HS-27A (cell line): Measurements from ENCODE around the gene ROR2.

Source experiments
- DNase-seq: peaks from one replicate; pipeline ENCODE4 v3.0.0-alpha.2; 2012; ENCODE audit warnings: low read depth, missing footprints

The ROR2 gene

DNA sequence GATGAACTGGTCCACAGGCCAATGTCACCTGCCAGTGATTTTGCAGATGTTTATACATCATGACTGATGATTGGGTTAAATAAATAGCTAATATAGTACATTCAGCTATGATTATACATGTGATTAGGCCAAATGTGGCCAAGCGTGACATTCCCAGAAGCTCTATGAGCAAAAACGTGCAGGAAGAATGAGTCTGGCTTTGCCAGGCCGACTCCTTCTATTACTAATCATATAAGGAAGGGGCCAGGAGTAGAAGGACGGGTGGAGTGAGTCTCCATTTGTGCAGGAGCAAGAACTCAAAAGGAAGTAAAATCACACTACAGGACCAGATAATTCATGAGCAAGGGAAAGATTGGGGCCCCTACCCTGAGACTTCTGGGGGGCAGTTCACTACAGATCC, 178.2 kb downstream of the ROR2 start:
- DNase-seq, result no peak

DNA sequence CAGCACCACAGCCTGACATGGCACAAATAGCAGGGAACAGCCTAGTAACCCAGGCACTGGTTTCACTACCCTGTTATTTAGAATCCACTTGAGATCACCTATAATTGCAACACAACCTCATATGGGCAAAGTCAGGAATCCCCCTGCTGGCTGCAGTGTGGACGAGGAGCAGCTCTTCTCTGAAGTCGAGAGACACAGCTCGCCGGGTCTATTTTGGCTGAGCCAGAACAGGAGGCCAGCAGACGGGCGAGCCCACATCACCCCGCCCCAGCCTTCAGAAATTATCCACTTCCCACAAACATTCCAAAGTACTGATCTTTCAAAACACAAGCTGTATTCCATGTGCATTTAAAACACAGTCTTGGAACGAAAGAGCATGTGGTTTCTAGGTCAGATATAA, 179.0 kb downstream of the ROR2 start:
- DNase-seq, result peak; percentile 61

DNA sequence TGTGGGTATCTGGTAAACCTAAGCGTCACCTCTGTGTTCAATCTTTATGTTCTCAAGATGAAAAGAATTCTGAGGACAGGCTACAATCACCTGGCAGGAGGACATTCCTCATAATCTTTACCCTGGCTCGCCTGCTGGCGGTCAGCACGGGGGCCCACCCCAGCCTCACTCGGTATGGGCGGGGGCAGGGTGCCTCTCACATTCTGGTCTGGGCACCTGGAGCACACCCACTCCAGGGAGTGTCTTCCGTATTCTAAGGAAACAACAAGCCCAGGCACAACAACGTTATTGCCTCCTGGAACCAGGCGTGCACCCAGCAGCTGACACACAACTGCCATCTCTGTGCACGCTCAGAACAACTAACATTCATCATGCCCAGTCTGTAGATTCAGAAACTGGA, 179.8 kb downstream of the ROR2 start:
- no peak for DNase-seq

DNA sequence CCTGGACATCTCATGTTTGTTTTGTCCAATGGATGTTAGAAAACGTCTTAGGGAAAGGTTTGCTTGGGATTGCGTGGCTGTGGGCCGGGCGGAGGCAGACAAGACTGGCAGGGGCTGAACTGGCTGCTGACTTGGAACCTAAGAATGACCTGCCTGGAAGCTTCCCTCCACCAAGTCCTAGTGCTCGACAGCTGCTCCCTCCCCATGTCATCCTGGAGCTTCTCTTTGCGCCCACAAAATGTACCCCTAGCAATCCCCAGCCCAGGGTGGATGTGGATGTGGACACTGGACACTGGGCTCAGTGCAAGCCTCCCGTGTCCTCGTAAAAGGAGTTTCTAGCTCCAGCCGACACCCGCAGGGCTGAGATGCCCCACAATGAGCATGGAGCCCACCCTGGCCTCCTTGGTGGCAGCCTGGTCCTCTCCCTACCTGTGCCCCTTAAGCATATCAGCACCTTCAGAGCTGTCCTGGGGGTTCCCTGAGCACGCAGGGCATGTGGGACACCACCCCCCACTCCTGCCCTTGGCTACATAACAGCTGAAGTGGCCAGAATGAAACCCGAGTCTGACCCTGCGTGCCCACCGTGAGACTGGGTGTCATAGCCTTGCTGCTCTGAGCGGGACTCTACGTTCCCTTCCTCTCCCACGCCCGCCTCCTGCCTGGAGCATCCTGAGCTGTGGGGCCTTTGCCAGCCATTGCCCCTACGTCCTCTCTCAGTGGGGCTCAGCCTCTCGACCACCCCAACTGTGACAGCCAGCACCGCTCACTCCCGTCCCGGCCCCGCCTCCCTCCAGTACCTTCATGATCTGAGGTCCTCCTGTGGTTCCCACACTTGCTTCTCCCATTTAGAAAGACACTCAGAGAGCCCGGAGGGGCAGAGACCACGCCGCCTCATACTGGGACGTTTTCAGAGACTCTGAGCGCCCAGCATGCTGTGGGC, 180.8 kb downstream of the ROR2 start:
- no peak for DNase-seq

DNA sequence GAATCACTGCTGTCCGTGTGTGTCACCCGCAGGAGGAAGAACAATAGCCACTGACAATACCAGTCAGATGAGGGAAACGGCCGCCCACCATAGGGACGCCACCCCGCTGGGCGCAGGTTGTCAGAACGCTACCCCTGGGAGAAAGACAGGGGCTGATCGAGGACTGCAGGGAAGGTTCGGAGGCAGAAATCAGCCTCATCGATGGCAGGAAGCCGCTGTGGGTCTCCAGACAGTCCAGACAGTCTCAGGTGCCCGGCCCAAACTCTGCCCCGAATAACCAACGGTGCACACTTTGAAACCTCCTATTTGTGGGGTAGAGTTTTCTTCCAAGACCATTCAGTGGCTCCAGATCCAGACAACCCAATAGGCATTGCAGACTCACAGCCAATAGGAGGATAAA, 181.5 kb downstream of the ROR2 start:
- DNase-seq, result no peak

DNA sequence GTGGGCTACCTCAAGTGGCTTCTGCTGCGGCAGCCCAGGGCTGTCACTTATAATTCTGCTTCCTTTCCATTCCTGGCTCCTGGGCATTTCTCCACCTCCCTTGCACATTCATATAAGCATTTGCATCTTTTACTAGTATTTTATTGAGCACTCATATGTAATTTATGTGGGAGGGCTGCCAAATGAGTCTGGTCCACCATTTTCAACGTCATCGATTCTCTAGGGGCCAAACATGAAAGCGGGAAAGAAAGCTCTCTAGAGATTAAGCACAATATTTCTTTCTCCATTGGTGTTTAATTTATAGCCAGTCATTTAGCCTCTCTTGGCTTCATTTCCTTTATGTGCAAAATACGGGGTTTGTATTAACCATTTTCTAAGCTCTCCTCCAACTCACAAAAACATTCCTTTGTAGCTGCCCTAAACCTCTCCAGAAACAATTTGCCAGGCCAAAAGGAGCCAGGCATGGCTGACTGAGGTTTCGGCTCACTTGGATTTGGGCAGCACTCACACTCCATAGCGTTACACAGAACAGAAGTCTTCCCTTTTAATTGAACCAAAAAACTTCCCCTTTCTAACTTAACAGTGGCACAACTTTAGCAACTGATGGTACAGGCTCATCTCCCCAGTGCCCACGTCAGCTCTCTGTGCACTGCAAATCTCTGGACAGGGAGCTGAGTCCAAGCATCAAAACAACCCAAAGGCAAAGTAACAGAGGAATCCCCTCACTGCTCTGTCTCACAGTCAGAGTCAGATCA, 183.5 kb downstream of the ROR2 start:
- no peak for DNase-seq

DNA sequence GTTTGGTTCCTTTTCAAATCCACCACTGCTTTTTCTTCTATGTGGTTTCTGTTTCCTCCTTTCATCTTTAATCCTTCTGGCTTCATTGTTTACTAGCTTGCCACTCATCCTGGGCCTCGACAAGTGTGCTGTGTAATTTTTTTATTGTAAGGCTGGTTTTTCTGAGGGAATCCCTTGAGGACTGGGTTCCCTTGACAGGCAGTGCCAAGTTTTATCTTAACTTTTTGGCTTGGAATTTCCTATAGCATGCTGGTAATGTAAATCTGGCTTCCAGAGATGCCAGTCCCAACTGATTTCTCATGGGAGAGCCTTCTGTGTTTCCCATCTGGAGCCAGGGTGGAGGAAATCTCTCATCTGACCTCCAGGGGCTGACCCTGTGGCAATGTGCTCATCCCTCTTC, 184.7 kb downstream of the ROR2 start:
- DNase-seq, result no peak

DNA sequence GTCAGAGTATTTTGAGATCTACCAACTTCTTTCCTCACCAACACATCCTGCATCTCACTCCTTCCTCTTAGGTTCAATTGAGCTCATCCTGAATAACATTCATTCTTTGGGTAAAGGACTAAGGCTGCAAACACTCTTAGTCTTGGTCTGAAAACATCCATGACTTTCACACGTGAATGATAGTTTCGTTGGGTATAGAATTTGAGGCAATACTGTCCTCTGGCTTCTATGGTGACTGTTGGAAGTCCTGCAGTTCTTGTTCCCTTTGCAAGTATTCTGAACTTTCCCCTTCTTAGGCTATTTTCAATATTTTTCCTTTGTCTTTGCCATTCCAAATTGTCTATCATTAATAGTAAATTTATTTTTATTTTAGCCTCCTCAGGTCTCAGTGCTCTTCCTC, 185.4 kb downstream of the ROR2 start:
- DNase-seq, result no peak

DNA sequence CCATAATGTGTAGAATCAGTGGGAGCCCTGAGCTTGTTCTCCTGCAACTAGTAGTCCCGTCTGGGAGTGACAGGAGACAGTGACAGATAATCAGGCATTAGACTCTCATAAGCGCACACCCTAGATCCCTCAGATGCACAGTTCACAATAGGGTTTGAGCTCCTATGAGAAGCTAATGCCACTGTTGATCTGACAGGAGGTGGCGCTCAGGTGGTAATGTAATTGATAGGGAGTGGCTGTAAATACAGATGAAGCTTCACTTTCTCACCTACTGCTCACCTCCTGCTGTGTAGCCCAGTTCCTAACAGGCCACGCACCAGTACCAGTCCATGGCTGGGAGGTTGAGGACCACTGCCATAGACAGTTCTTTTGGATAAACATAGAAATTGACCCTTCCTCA, 188.7 kb downstream of the ROR2 start:
- no peak for DNase-seq

DNA sequence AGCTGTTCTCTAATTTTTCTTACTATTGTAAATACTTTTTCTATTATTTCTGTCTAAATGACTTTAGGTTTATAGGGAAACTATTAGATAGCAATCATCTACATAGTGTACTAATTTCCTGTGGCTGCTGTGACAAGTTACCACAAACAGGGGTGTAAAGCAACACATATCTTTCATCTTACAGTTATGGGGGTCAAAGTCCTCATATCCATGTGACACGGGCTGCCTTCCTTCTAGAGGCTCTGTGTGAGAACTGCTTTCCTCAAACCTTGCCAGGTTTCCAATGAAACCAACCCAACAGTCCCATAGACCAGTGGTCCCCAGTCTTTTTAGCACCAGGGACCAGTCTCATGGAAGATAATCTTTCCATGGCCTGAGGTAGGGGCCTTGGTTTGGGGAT, 189.1 kb downstream of the ROR2 start:
- DNase-seq, result no peak

DNA sequence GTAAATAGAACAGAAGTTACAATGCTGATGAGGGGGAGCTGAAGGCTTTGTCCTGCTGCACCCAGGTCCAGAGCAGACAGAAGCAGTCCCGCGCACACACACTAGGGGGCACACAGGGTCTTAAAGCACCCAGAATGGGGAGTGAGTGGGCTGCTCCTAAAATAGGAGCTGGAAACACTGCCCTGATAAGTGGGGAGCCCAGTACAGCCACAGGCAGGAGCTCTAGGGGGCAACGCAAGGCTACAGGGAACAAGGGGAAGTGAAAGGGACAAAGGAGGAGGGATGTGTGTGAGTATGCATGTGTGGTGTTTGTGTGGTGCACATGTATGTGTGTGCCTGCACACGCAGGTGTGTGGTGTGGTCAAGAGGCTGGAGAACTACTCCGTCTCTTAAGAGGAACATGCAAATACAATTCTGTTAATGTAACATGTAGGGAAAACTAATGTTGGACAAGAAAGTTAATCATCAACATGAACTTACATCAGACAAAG, 191.5 kb downstream of the ROR2 start:
- DNase-seq, result no peak

DNA sequence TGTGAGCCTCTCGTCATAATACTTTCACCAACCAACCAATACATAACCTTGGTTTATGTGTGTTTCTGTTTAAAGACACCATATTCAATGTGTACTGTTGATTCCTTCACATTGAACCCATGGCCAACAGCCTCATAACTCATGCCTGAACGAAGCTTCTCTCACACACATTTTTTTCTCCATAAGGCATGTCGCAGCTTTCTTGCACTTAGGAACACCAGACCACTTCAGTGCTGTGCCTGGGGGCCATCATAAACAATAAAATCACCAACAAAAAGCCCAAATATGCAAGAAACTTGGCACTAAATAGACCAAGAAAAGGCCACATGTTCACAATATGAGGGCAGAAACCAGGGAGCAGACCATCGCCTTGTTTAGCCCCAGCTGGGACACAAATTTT, 192.2 kb downstream of the ROR2 start:
- DNase-seq, result no peak

DNA sequence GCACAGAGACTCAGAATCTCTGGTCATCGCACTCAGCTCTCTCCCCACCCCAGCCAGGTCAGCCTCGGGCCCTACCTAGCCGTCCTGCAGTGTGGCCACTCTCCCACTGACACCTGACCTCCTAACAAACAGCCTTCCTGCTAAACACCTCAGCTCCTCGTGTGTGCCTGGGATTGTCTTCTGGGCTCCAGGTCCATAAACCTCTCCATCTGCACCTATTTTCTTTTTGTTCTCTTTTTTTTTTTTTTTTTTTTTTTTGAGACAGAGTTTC, 193.6 kb downstream of the ROR2 start:
- DNase-seq, result no peak

DNA sequence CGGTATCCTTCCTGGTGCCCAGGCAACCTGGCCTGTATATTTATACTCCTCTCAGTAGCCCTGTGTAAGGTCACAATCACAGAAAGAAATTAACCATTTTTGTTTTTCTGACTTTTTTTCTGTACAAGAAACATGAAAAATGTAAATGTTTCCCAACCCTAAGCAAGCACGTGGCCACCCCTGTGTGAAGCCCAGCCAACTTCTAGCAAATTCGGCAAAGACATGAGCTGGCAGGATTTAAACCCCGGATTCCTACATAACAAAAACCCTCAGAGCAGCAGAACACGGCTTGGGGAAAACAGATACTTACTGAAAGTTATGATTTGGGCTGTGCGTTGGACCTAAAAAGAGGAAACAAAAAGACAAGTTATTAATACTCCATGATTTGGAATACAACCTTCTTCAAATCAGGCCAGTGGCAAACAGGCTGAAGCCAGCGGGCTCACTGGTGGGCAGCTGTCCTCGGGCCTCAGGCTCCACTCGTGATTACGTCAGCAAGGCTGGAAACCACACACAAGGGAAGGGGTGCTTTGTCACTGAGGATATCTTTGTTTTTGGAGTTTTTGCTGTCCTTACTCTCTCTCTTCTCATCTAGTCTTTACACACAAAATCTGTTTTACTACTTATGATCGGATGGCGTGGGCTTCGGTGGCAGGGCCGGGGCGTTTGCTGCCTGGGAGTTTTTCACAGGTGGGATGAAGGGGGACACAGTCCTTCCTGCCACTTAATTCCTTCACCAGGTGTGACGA, 194.1 kb downstream of the ROR2 start:
- no peak for DNase-seq

DNA sequence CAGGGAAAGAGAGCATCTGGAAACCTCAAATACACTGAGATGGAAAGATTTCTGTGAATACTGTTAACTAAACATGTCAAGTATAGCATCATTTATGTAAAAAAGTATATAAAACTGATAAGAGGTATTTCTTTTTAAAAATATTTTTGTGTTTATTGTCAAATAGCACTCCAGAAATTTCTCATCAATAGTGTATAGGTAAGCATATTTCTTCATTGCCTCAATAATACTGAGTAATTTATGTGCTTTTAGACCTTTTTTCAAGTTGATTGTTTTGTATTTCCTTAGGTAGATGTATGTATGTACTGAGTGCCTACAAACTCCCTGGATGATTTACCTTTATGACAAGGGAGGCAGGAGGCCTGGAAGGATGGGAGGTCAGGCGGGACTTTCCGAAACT, 196.3 kb downstream of the ROR2 start:
- DNase-seq, result no peak

DNA sequence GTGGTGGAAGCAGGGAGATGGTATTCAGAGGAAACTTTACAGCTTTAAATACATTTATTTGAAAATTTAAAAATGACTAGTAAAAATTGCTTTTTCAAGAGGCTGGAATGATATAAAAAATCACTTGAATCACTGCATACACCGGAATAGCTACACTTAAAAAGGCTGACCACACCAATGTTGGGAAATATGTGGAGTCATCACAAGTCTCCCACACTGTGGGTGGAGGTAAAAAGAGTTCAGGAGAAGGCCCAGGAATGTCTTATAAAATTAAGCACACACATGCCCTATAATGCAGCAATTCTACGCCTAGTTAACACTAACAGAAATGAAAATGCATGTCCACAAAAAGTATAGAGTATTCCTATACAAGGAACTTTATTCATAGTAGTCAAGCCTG, 198.1 kb downstream of the ROR2 start:
- DNase-seq, result no peak

DNA sequence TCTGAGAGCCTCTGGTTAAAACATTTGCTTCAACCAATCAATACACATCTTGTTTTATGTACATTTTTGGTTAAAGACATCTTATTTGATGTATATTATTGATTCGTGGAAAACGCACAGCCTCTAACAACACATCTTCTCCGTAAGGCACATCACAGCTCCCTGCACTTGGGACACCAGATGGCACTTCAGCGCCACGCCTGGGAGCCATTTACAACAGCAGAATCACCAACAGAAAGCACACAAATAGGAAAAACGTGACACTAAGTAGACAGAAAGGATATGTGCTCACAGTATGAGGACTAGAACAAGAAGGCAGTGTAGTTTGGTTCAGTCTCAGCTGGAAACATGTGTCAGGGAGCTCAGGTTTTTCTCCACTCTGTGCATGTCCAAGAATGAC, 199.7 kb downstream of the ROR2 start:
- no peak for DNase-seq

DNA sequence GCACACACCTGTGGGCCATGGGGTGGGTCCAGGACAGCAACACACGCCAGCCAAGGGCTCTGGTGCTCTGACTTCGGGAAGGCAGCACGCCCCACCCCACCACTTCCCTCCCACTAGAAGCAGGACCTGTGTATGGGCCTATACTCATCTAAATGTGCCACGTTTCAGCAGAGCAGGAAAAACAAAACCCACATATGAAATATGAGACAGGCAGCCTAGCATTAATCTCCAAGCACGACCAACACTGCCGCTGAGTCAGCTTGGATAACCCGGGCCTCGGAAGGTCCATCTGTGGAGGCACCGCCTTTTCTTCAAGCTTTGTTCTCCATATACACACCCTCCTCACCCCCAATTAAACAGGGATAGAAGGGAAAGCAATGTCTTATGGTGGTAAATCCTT, 203.1 kb downstream of the ROR2 start:
- DNase-seq, result peak; percentile 30

DNA sequence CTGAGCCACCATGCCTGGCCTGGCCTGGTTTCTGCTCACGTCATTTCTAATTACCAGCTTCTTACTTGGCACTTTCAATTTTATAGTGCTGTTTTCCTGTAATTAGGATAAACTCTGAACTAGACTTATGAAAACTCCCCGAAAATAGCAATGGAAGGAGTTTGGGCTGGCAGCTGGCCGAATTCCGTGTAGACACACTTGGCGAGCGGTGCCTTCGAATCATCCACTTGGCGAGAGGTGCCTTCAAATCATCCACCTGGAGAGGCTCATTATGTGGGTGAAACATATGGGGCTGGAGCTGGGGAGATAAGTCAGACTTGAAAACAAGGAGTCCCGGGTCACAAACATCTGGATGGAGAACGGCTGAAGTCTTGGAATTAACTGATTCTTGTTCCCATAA, 203.7 kb downstream of the ROR2 start:
- DNase-seq, result no peak

DNA sequence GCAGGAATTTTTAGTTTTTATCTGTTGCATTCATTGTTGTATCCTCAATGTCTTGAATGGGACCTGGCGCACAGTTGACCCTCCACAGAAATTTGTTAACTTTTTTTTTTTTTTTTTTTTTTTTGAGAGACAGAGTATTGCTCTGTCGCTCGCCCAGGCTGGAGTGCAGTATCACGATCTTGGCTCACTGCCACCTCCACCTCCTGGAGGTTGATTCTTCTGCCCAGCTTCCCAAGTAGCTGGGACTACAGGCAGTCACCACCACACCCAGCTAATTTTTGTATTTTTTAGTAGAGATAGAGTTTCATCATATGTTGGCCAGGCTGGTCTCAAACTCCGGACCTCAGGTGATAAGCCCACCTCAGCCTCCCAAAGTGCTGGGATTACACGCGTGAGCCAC, 205.9 kb downstream of the ROR2 start:
- DNase-seq, result no peak

DNA sequence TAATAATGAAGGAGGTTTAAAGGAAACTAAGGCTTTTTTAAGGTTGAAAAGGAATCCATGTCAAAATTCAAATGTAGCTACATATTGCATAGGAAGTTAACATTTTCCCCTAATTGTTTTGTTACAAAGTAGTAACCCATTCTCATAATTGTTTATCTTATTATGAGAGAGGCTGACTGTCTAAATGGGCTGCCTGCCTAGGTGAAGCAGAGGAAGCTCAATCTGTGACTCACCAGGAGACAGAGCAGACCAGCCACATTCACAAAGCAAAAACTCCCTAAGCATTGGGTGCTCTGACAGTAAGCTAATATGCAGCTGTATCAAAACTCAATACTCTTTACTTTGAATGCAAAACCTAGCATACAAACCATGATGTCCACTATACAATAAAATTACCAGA, 208.5 kb downstream of the ROR2 start:
- no peak for DNase-seq

DNA sequence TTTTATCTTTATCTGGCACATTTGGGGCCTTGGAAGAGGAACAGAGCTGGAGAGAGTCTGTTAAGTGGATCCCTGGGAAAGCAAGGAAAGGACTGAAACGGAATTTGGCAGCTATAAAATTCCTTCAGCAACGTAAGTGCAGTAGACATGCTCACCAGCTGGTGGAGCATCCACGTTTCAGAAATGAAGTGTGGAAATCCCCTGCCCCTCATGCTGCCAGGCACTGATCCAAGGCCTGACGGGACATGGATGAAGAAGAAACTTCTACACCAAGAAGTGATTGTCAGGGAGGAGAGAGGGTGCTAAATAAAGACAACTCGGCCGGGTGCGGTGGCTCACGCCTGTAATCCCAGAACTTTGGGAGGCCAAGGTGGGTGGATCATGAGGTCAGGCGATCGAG, 209.3 kb downstream of the ROR2 start:
- DNase-seq, result no peak
